ENCODE data around the gene STXBP5. TPM values are rescaled to one million over a fixed set of nuclear protein-coding genes. Genes with fewer than 3 reads are reported as not detected.

The STXBP5 gene
- polyA plus RNA-seq, 1 experiment: 21.0 TPM

DNA sequence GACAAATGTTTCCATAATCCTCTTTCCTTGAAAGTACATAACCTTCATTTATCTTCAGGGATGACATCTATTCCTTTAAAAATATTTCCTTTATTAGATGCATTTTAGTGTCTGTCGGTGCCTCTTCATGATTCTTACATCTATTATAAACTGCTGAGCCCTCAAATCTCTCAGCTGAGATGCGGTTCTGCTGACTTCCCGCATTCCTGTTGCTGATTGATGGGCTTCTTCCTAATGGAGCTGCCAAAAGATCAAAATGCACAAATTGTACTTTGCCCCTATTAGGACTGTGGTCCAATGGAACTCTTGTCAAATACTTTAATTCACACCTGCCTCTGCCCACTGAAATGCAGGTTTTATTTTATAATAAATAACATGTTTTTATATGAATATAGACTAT lies 225.6 kb downstream of the STXBP5 start:
- DNase-seq (ENCODE audit: low read depth): no peak
- no peaks in the 10 kb centered on the region for H3K36me3 ChIP-seq (ENCODE audit: control insufficient read depth, insufficient read depth, low read length)
- H3K4me3 ChIP-seq (ENCODE audit: low read depth, low read length): no peak overlapping the region
- CTCF ChIA-PET: interaction anchor here (1.2 kb wide), 1 partner anchor 11 kb away, joined by 3 read pairs; no protein-coding TSS in a partner anchor
- POLR2A ChIA-PET: no interaction called here
- H3K27me3 ChIP-seq (ENCODE audit: control insufficient read depth, insufficient read depth, low read length): no peaks in the 10 kb centered on the region
- TF ChIP-seq, protein P1, sequence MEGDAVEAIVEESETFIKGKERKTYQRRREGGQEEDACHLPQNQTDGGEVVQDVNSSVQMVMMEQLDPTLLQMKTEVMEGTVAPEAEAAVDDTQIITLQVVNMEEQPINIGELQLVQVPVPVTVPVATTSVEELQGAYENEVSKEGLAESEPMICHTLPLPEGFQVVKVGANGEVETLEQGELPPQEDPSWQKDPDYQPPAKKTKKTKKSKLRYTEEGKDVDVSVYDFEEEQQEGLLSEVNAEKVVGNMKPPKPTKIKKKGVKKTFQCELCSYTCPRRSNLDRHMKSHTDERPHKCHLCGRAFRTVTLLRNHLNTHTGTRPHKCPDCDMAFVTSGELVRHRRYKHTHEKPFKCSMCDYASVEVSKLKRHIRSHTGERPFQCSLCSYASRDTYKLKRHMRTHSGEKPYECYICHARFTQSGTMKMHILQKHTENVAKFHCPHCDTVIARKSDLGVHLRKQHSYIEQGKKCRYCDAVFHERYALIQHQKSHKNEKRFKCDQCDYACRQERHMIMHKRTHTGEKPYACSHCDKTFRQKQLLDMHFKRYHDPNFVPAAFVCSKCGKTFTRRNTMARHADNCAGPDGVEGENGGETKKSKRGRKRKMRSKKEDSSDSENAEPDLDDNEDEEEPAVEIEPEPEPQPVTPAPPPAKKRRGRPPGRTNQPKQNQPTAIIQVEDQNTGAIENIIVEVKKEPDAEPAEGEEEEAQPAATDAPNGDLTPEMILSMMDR (IDR thresholded peaks at IDR 0.05; ENCODE audit: insufficient read depth, low read depth, low read length): no peak

DNA sequence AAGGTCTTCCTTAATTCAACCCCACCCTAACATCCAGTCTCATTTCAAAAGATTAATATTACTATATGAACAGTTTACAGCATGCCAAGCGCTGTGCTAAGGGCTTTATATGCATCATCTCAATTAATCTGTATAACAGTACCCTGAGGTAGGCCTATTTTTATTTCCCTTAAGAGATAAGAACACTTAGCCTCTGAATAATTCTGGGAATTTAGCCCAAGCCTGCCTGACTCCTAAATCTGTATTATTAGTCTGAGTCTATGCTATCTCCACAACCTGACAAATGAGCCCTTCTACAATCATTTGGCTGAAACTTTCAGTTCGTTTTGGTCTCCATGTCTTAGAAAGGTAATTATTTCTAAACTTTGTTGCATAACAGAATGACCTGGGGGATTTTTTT lies 226.6 kb downstream of the STXBP5 start:
- ChIA-PET POLR2A (no interaction called here), CTCF (interaction anchor here (1.2 kb wide), 1 partner anchor 12 kb away, joined by 3 read pairs; no protein-coding TSS in a partner anchor)
- DNase-seq (ENCODE audit: low read depth): no peak
- Histone ChIP-seq H3K4me3 (ENCODE audit: low read depth, low read length) (no peak overlapping the region), H3K36me3 (ENCODE audit: control insufficient read depth, insufficient read depth, low read length) (no peaks in the 10 kb centered on the region), H3K27me3 (ENCODE audit: control insufficient read depth, insufficient read depth, low read length) (no peaks in the 10 kb centered on the region)
- TF ChIP-seq, protein P1 (IDR thresholded peaks at IDR 0.05; ENCODE audit: insufficient read depth, low read depth, low read length): no peak

DNA sequence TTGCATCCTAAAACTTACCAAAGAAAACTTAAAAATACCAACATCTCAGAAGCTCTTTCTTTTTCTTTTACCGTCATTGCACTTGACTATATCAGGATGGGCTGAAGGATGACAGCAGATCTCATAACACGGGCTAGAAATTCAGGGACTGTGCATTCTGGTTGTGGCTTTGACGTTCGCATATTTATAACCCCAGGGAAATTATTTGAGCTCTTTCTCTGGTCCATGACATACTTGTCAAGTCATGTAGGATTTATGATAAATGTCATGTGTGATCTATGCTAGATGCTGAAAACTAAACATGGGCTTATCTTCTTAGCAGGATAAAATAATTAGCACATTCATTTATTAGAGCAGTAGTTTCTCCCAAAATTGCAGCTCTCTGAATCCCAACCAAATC lies 229.9 kb downstream of the STXBP5 start:
- no peak overlapping the region for H3K4me3 ChIP-seq (ENCODE audit: low read depth, low read length)
- no peak for DNase-seq (ENCODE audit: low read depth)
- ChIA-PET CTCF (interaction anchor here (1.1 to 1.2 kb wide), 2 partner anchors 11 to 14 kb away, joined by 3 to 5 read pairs; no protein-coding TSS in a partner anchor), POLR2A (no interaction called here)
- H3K36me3 ChIP-seq (ENCODE audit: control insufficient read depth, insufficient read depth, low read length): no peaks in the 10 kb centered on the region
- no peaks in the 10 kb centered on the region for H3K27me3 ChIP-seq (ENCODE audit: control insufficient read depth, insufficient read depth, low read length)
- TF ChIP-seq, protein P1 (IDR thresholded peaks at IDR 0.05; ENCODE audit: insufficient read depth, low read depth, low read length): no peak

DNA sequence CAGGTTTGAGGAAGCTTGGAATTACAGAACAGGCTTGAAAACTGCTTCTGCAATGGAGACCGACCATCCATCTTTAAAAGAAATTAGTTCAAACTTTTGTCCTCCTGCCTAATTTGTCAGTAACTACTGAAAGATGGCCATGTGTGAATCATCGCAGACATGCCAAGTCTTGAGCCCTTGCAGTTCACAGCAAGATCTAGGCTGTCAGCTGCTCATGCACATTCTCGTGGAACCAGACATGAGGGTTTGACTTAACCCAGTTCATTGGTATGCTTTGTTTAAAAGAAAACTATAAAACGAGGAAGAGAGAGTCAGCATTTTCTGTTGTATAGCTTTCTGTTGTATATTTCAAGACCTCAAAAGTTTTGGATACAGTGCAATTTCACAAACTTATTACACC lies 230.3 kb downstream of the STXBP5 start:
- Histone ChIP-seq H3K4me3 (ENCODE audit: low read depth, low read length) (no peak overlapping the region), H3K27me3 (ENCODE audit: control insufficient read depth, insufficient read depth, low read length) (no peaks in the 10 kb centered on the region), H3K36me3 (ENCODE audit: control insufficient read depth, insufficient read depth, low read length) (no peaks in the 10 kb centered on the region)
- CTCF ChIA-PET: interaction anchor here (1.1 to 1.2 kb wide), 2 partner anchors 10 to 13 kb away, joined by 3 to 5 read pairs; no protein-coding TSS in a partner anchor
- DNase-seq (ENCODE audit: low read depth): no peak
- TF ChIP-seq, protein P1 (IDR thresholded peaks at IDR 0.05; ENCODE audit: insufficient read depth, low read depth, low read length): no peak
- POLR2A ChIA-PET: no interaction called here

DNA sequence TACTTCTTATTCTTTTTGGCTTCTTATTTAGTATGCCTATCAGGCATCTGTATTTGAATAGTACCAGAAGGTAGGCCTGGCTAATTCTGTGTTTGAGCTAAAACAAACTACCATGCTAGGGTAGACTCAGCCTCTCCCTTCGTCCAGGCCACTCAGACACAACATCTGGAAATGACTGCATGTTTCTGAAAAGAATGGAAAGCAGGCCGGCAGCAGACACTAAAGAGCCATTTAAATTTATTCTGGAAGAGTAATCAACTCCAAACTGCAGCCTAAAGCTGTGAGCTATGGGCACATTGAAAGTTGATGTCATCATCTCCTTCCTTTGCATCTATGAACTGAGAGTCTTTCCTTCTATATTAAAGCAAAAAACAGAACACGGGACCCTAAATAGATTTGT lies 233.4 kb downstream of the STXBP5 start:
- TF ChIP-seq, protein P1 (IDR thresholded peaks at IDR 0.05; ENCODE audit: insufficient read depth, low read depth, low read length): no peak
- H3K27me3 ChIP-seq (ENCODE audit: control insufficient read depth, insufficient read depth, low read length): no peaks in the 10 kb centered on the region
- DNase-seq (ENCODE audit: low read depth): no peak
- no peak overlapping the region for H3K4me3 ChIP-seq (ENCODE audit: low read depth, low read length)
- H3K36me3 ChIP-seq (ENCODE audit: control insufficient read depth, insufficient read depth, low read length): no peaks in the 10 kb centered on the region
- ChIA-PET POLR2A (no interaction called here), CTCF (no interaction called here)
